Mammary microvascular endothelial cell (primary cell): Measurements from ENCODE around the gene GLRA2. TPM values are rescaled to one million over a fixed set of nuclear protein-coding genes. Genes with fewer than 3 reads are reported as not detected.

Experiments used
- total RNA-seq: library from RNA; depleted of rRNA; stranded (reverse); fragments of >200 nt; gene quantifications from 2 replicates; pipeline ENCODE4 v1.2.3, GENCODE V29; 2015

Gene GLRA2
- not detected in 2 replicates for total RNA-seq

DNA sequence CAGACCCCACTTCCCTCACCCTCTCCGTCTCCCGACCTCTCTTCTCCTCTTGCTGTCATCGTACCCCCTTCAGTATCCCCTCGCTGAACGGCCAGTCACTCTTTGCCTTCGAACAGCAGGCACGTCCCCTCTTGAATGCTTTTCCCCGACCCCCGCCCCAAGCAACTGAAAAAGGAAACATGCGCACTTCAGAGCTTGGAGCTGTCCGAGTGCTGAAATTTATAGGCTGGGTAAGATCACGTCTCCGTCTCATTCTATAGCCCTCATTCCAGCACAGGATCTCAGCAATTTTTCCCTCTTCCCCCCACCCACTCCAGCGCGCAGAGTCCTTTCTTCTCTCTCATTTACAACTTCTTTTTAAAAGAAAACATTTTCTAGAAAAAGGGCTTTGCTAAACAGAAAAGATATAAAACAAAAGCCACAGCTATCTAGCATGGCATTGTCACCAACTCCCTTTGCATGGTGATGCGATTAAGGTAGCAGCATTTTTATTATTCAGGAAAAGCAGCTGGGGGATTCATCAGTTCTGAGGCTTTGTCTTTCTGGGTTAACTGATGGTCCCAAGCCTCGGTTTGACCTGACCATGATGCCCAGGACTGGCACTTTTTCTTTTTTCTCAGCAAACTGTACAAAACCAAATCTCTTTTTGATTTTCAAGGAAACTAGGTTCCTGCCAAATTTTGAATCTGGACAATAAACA, at the start of gene GLRA2:
Gene GLRA2 (plus strand): TSS at position 247 of the 700 bp plus-strand sequence. CDS start 522 bp downstream, outside the sequence.

